Naive thymus-derived CD4-positive, alpha-beta T cell (primary cell): ENCODE data around the gene AHNAK. TPM values are rescaled to one million over a fixed set of nuclear protein-coding genes. Genes with fewer than 3 reads are reported as not detected.

Source experiments
- ATAC-seq: fragments of 150-1000 bp; cut with Tn5 transposase; 2 replicates; pipeline ENCODE4 v1.10.0; 2021; ENCODE audit warnings: mild to moderate bottlenecking, moderate library complexity
- CTCF ChIA-PET: fragments of 350-600 bp; sonication (Branson Sonifier 250); formaldehyde crosslinking; loops from one replicate; lab custom pipeline; 2021; ENCODE audit warnings: antibody characterized with exemption; lab: Charles Lee
- POLR2A ChIA-PET: fragments of 350-600 bp; sonication (Branson Sonifier 250); formaldehyde crosslinking; loops from one replicate; lab custom pipeline; 2021; ENCODE audit warnings: antibody characterized with exemption, inconsistent platforms; lab: Charles Lee
- DNase-seq, 9 donors: peaks; one replicate each; pipeline versions ENCODE4 v3.0.0 to v3.0.0-alpha.2; 2020 to 2022; ENCODE audit warnings: mixed read lengths in 1 of 9
- H3K27ac ChIP-seq: one replicate; pipeline ENCODE4 v1.7.0; 2013; ENCODE audit warnings: mild to moderate bottlenecking, low read depth, low read length, moderate library complexity
- H3K27me3 ChIP-seq, 2 donors: one replicate each; pipeline ENCODE4 v1.7.0; 2013; ENCODE audit warnings: low read length in 2 of 2, mild to moderate bottlenecking in 2 of 2, moderate library complexity in 2 of 2; ENCODE audit not compliant: control insufficient read depth in 2 of 2, insufficient read depth in 2 of 2
- H3K36me3 ChIP-seq, 3 experiments: 1 replicate in 2 of 3; 2 replicates in 1 of 3; pipeline ENCODE4 v1.7.0; 2013; ENCODE audit warnings: low read length in 3 of 3, mild to moderate bottlenecking in 3 of 3, moderate library complexity in 1 of 3; ENCODE audit not compliant: insufficient read depth in 3 of 3, control insufficient read depth in 2 of 3
- H3K4me1 ChIP-seq, 2 donors: one replicate each; pipeline ENCODE4 v1.7.0; 2013; ENCODE audit warnings: low read length in 2 of 2, mild to moderate bottlenecking in 2 of 2, moderate library complexity in 1 of 2; ENCODE audit not compliant: control insufficient read depth in 2 of 2, insufficient read depth in 2 of 2
- H3K4me3 ChIP-seq: 2 replicates; pipeline ENCODE4 v1.7.0; 2013; ENCODE audit warnings: mild to moderate bottlenecking, low read length
- H3K9me3 ChIP-seq, 3 experiments: 1 replicate in 2 of 3; 2 replicates in 1 of 3; pipeline ENCODE4 v1.7.0; 2013; ENCODE audit warnings: low read length in 3 of 3; ENCODE audit not compliant: control insufficient read depth in 2 of 3
- H3K27ac Mint-ChIP-seq, 9 donors: one replicate each; pipeline ENCODE4 v1.8.0; 2020 to 2022; ENCODE audit warnings: mixed read lengths in 9 of 9, mild to moderate bottlenecking in 8 of 9, moderate library complexity in 5 of 9, inconsistent platforms in 2 of 9
- H3K27me3 Mint-ChIP-seq, 5 donors: one replicate each; pipeline ENCODE4 v1.8.0; 2021 to 2022; ENCODE audit warnings: mixed read lengths in 5 of 5, mild to moderate bottlenecking in 1 of 5
- H3K36me3 Mint-ChIP-seq, 5 donors: one replicate each; pipeline ENCODE4 v1.8.0; 2020 to 2022; ENCODE audit warnings: mixed read lengths in 5 of 5, mild to moderate bottlenecking in 3 of 5, inconsistent platforms in 1 of 5
- H3K4me1 Mint-ChIP-seq, 7 donors: one replicate each; pipeline ENCODE4 v1.8.0; 2020 to 2022; ENCODE audit warnings: mixed read lengths in 7 of 7, mild to moderate bottlenecking in 3 of 7, inconsistent platforms in 1 of 7
- H3K4me3 Mint-ChIP-seq, 10 donors: one replicate each; pipeline ENCODE4 v1.8.0; 2020 to 2022; ENCODE audit warnings: mild to moderate bottlenecking in 10 of 10, mixed read lengths in 10 of 10, moderate library complexity in 6 of 10, inconsistent platforms in 2 of 10
- H3K9me3 Mint-ChIP-seq, 11 donors: one replicate each; pipeline ENCODE4 v1.8.0; 2020 to 2022; ENCODE audit warnings: mixed read lengths in 11 of 11, mild to moderate bottlenecking in 4 of 11, inconsistent platforms in 1 of 11, moderate library complexity in 1 of 11
- intact Hi-C, 2 donors: fragments of 100-400 bp; cut with micrococcal nuclease; formaldehyde crosslinking; loops; one replicate each; pipeline ENCODE4 v1.15.1; 2023
- polyA plus RNA-seq, 2 donors: library from polyadenylated mRNA; unstranded; fragments of 300-500 nt; fragmentation: Illumina TruSeq; gene quantifications; one replicate each; pipeline ENCODE4 v1.2.3, GENCODE V29; 2021
- total RNA-seq, 6 experiments: library from RNA in 5 of 6; stranded (reverse) in 5 of 6; gene quantifications; 1 replicate in 5 of 6; 2 replicates in 1 of 6; pipeline ENCODE4 v1.2.3 and lab custom pipeline; 2021 to 2026

AHNAK gene
- total and polyA plus RNA-seq, 7 experiments from 2014 or later, result 6.7 to 622 (median 233) TPM

DNA sequence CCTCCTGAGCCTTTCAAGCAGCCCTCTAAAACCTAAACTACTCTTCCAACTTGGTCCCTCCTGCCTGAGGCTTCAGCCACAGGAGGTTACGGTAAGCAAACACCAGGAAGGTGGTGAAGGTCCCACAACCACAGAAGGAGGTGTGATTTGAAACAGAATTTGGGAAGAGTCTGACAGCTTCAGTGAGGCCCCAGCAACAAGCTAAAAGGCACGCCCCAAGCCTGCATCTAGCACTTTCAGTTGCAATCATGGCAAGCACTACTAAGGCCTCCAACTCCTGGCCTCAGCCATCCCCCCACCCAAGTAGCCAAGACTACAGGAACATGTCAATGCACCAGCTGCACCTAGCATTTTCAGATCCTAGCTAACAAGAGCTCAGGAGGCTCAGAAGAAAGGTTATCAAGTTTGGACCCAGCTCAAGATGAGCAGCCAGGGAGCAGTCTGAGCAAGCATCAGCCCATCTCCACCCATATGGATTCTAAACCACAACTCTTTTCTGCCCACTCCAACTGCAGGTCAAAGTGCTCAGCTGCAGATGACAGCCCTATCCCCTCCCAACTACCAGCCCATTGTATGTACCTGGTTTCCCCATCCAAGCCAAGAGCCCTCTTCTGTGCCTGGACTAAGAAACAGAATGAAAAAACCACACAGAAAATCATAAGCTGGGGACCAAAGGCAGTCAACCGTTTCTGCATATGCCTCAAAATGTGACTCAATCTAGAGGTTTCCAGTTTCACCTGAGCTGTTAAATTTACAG is 10.4 kb upstream of the AHNAK start:
- Mint-ChIP-seq H3K27me3 (no peaks in the 10 kb centered on the region), H3K4me1 (peaks cover 59 to 84% (median 78%) of the 10 kb centered on the region in 7 donors), H3K27ac (peak overlapping the region; percentile 87 to 100 (median 98)), H3K9me3 (no peaks in the 10 kb centered on the region), H3K4me3 (peak overlapping the region; percentile 65 to 87 (median 78)), H3K36me3 (peaks cover 8 to 25% (median 17%) of the 10 kb centered on the region in 5 donors)
- peak overlapping the region; percentile 87 for H3K27ac ChIP-seq
- DNase-seq, result peak in 1 of 9 donors; percentile 74
- peak overlapping the region; percentile 42 for H3K4me3 ChIP-seq
- no peak for ATAC-seq
- ChIA-PET POLR2A (interaction anchor here (0.5 to 10.5 kb wide), 18 partner anchors 13 to 1131 kb away, joined by 3 to 92 read pairs (median 5); partner anchors contain the start of genes AHNAK, C11orf98, CSKMT and EEF1G), CTCF (interaction anchor here (0.6 to 7.3 kb wide), 12 partner anchors 8 to 275 kb away, joined by 3 to 125 read pairs (median 4); partner anchors contain the start of genes AHNAK, SCGB1A1, STX5 and TMEM179B)
- H3K36me3 ChIP-seq, result peaks cover 5 to 22% (median 8%) of the 10 kb centered on the region in 3 experiments
- H3K27me3 ChIP-seq, result no peaks in the 10 kb centered on the region
- H3K4me1 ChIP-seq, result peaks cover 62 to 77% of the 10 kb centered on the region in 2 donors
- no peaks in the 10 kb centered on the region for H3K9me3 ChIP-seq
- intact Hi-C loops, result loop anchor here (1.0 to 10.0 kb wide), 7 partner anchors 11 to 1572 kb away; partner anchors contain the start of genes EEF1G (in 2 of the 2), TUT1 (in 2 of the 2), AHNAK (in 1 of the 2) and FTH1 (in 1 of the 2)

- Histone ChIP-seq H3K4me3 (peak overlapping the region; percentile 42), H3K4me1 (peaks cover 69 to 84% of the 10 kb centered on the region in 2 donors), H3K27ac (peak overlapping the region; percentile 87), H3K9me3 (no peaks in the 10 kb centered on the region), H3K36me3 (peaks cover 5 to 18% (median 8%) of the 10 kb centered on the region in 3 experiments), H3K27me3 (no peaks in the 10 kb centered on the region)
- H3K4me3 Mint-ChIP-seq, result peak overlapping the region; percentile 65 to 87 (median 78)
- peaks cover 62 to 88% (median 81%) of the 10 kb centered on the region in 7 donors for H3K4me1 Mint-ChIP-seq
- DNase-seq (peak; percentile 58 to 82 (median 72)), ATAC-seq (peak; percentile 48)
- intact Hi-C loops, result loop anchor here (1.0 to 10.0 kb wide), 7 partner anchors 10 to 1571 kb away; partner anchors contain the start of genes TUT1 (in 2 of the 2), AHNAK (in 1 of the 2), EEF1G (in 1 of the 2) and FTH1 (in 1 of the 2)
- peaks cover 0 to 5% (median 0%) of the 10 kb centered on the region in 11 donors for H3K9me3 Mint-ChIP-seq
- ChIA-PET POLR2A (interaction anchor here (0.7 to 10.5 kb wide), 19 partner anchors 12 to 325 kb away, joined by 3 to 92 read pairs (median 5); partner anchors contain the start of genes AHNAK, C11orf98, CSKMT and EEF1G), CTCF (interaction anchor here (0.7 to 7.3 kb wide), 10 partner anchors 9 to 163 kb away, joined by 3 to 125 read pairs (median 6); partner anchors contain the start of genes AHNAK and TUT1)
- H3K27ac Mint-ChIP-seq, result peak overlapping the region; percentile 87 to 100 (median 98)
- H3K36me3 Mint-ChIP-seq, result peaks cover 6 to 20% (median 14%) of the 10 kb centered on the region in 5 donors
- peaks cover 0 to 2% (median 0%) of the 10 kb centered on the region in 5 donors for H3K27me3 Mint-ChIP-seq
Observed at GRCh38 chr11:62556108-62556874, 9.7 kb upstream of the AHNAK start.

DNA sequence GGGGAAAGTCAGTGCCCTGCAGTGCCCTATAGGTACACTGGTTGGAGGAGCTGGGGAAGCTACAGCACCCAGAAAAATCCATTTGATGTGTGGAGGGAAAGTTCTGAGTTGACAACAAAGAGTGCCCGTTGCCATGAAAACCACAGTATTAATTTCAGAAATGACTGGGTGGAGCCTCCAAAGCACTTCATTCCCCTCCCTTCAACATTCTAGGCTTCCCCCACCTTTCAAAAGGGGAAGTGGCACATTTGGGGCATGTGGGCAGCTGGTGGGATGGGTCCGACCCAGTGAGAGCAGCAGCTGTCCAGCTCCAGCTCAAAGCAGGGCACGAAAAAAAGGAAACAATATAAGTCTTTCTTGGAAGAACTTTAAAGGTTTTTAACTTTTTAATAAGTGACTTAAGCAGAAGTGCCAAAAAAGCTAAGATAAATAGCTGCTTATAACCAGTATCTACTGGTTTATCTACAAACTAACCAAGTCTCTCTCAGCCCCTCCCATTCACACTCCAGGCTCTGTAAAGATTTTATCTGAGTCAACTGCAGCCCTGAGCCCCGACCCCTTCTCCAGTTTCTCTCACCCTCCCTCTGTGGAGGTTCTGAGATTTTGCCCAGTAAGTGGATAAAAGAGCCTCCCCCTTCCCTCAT is 9.0 kb upstream of the AHNAK start:
- peaks cover 76 to 91% of the 10 kb centered on the region in 2 donors for H3K4me1 ChIP-seq
- peak overlapping the region; percentile 87 to 100 (median 98) for H3K27ac Mint-ChIP-seq
- H3K36me3 Mint-ChIP-seq, result peaks cover 6 to 20% (median 14%) of the 10 kb centered on the region in 5 donors
- intact Hi-C loops, result loop anchor here (1.0 to 10.0 kb wide), 10 partner anchors 9 to 1571 kb away; partner anchors contain the start of genes AHNAK (in 2 of the 2), TUT1 (in 2 of the 2), EEF1G (in 1 of the 2) and FTH1 (in 1 of the 2)
- POLR2A ChIA-PET, result interaction anchor here (0.7 to 10.5 kb wide), 13 partner anchors 12 to 301 kb away, joined by 3 to 92 read pairs (median 7); partner anchors contain the start of genes BSCL2, C11orf98, CSKMT and EEF1G
- ATAC-seq (peak; percentile 59), DNase-seq (peak; percentile 51 to 90 (median 79))
- peak overlapping the region; percentile 42 for H3K4me3 ChIP-seq
- peak overlapping the region; percentile 87 for H3K27ac ChIP-seq
- no peaks in the 10 kb centered on the region for H3K27me3 ChIP-seq
- H3K4me3 Mint-ChIP-seq, result peak overlapping the region; percentile 65 to 87 (median 78)
- peaks cover 5 to 18% (median 8%) of the 10 kb centered on the region in 3 experiments for H3K36me3 ChIP-seq
- H3K9me3 ChIP-seq, result no peaks in the 10 kb centered on the region
- CTCF ChIA-PET, result interaction anchor here (1.3 to 7.3 kb wide), 4 partner anchors 12 to 161 kb away, joined by 4 to 62 read pairs (median 8); no protein-coding TSS in a partner anchor
- H3K9me3 Mint-ChIP-seq, result peaks cover 0 to 5% (median 0%) of the 10 kb centered on the region in 11 donors
- peaks cover 64 to 88% (median 83%) of the 10 kb centered on the region in 7 donors for H3K4me1 Mint-ChIP-seq
- peaks cover 0 to 2% (median 0%) of the 10 kb centered on the region in 5 donors for H3K27me3 Mint-ChIP-seq

- CTCF ChIA-PET, result interaction anchor here (0.6 to 7.3 kb wide), 6 partner anchors 11 to 216 kb away, joined by 3 to 62 read pairs (median 5); no protein-coding TSS in a partner anchor
Observed at GRCh38 chr11:62554387-62555167, 8.0 kb upstream of the AHNAK start.

More at GRCh38 chr11:62554387-62555167, 8.0 kb upstream of the AHNAK start:
- H3K36me3 Mint-ChIP-seq, result peaks cover 1 to 14% (median 9%) of the 10 kb centered on the region in 5 donors
- H3K9me3 Mint-ChIP-seq, result peaks cover 0 to 5% (median 0%) of the 10 kb centered on the region in 11 donors
- H3K4me1 ChIP-seq, result peaks cover 77 to 85% of the 10 kb centered on the region in 2 donors
- DNase-seq (no peak), ATAC-seq (no peak)
- H3K27ac Mint-ChIP-seq, result peak overlapping the region; percentile 87 to 100 (median 98)
- POLR2A ChIA-PET, result interaction anchor here (0.8 to 10.5 kb wide), 11 partner anchors 11 to 300 kb away, joined by 3 to 92 read pairs (median 7); partner anchors contain the start of genes BSCL2, C11orf98, CSKMT and EEF1G
- H3K9me3 ChIP-seq, result no peaks in the 10 kb centered on the region
- H3K4me3 Mint-ChIP-seq, result peak overlapping the region; percentile 65 to 89 (median 80)
- peak overlapping the region; percentile 87 for H3K27ac ChIP-seq
- H3K27me3 ChIP-seq, result no peaks in the 10 kb centered on the region
- H3K36me3 ChIP-seq, result peaks cover under 1 to 11% (median 5%) of the 10 kb centered on the region in 3 experiments
- no peak overlapping the region for H3K4me3 ChIP-seq
- peaks cover 64 to 88% (median 85%) of the 10 kb centered on the region in 7 donors for H3K4me1 Mint-ChIP-seq
- intact Hi-C loops, result loop anchor here (1.0 to 10.0 kb wide), 8 partner anchors 8 to 1570 kb away; partner anchors contain the start of genes AHNAK (in 1 of the 2), FTH1 (in 1 of the 2) and WDR74 (in 1 of the 2)
- peaks cover 0 to 10% (median 0%) of the 10 kb centered on the region in 5 donors for H3K27me3 Mint-ChIP-seq
